Bronchial epithelial cell (primary cell): ENCODE data around the gene NR2C1. TPM values are rescaled to one million over a fixed set of nuclear protein-coding genes. Genes with fewer than 3 reads are reported as not detected.

Experiments
- DNase-seq: peaks from one replicate; pipeline ENCODE4 v3.0.0-alpha.2; 2010; ENCODE audit warnings: low read depth
- FAIRE-seq: peaks from 2 replicates; lab custom pipeline; 2011; peaks lifted over from hg19 to GRCh38; lab: Jason Lieb, UNC
- H3K27me3 ChIP-seq: 2 replicates; pipeline ENCODE4 v1.5.1; 2011; ENCODE audit warnings: low read length; ENCODE audit not compliant: control insufficient read depth, insufficient read depth
- H3K36me3 ChIP-seq: 2 replicates; pipeline ENCODE4 v1.5.1; 2011; ENCODE audit warnings: low read length; ENCODE audit not compliant: control insufficient read depth, insufficient read depth
- H3K4me3 ChIP-seq: 2 replicates; pipeline ENCODE4 v1.5.1; 2011; ENCODE audit warnings: mild to moderate bottlenecking, low read depth, low read length, control low read depth
- total RNA-seq: library from RNA; depleted of rRNA; stranded (reverse); fragments of >200 nt; gene quantifications from 2 replicates; pipeline ENCODE4 v1.2.1, GENCODE V29; 2014
- TF ChIP-seq, protein P1 (sequence below): IDR thresholded peaks from 2 replicates; pipeline ENCODE4 v1.5.1; 2011; ENCODE audit warnings: mild to moderate bottlenecking, moderate library complexity, low read length, control low read depth, inconsistent platforms; ENCODE audit not compliant: insufficient read depth, severe bottlenecking

The NR2C1 gene
- 14.5 and 19.1 TPM in 2 replicates for total RNA-seq

DNA sequence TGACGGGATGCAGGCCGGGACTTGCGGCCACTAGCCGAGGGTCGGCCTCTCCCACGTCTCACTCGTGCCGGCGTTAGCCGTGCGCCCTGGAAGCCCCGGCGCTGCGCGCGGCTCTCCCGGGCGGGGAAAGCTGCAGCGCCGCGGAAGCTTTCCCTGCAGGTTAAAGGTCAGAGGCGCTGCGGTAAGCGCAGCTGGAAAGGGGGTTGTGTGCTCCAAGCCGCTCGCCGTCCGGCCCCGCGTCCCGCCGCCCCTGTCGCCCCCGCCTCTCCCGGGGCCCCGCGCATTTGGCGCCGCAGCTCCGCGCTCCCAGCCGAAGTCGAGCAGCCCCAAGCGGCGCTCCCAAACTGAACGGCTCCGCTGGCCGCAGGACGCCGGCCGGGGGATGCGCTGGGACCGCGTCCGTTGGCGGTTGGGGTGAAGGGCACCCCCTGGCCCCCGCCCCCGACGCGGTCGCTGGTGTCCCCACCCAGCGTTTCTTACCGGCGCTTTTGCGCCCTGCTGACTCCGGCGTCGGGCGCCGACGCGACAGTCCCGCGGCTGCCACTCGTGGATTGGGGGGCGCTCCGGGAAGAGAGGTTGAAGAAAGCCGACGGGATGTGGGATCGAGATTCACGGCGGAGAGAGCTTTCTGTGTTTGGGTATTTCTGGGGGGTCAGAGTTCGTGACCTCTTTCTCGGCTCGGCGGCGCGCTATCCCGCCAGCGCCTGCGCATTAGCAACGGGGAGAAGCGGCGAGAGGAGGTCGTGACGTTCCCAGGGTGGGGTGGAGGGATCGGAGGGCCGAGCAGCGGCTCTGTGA lies at the start of gene NR2C1:
Gene NR2C1 (minus strand): TSS at position 719 of the 798 bp plus-strand sequence. CDS start 6,234 bp downstream, outside the sequence.
- TF ChIP-seq, protein P1, sequence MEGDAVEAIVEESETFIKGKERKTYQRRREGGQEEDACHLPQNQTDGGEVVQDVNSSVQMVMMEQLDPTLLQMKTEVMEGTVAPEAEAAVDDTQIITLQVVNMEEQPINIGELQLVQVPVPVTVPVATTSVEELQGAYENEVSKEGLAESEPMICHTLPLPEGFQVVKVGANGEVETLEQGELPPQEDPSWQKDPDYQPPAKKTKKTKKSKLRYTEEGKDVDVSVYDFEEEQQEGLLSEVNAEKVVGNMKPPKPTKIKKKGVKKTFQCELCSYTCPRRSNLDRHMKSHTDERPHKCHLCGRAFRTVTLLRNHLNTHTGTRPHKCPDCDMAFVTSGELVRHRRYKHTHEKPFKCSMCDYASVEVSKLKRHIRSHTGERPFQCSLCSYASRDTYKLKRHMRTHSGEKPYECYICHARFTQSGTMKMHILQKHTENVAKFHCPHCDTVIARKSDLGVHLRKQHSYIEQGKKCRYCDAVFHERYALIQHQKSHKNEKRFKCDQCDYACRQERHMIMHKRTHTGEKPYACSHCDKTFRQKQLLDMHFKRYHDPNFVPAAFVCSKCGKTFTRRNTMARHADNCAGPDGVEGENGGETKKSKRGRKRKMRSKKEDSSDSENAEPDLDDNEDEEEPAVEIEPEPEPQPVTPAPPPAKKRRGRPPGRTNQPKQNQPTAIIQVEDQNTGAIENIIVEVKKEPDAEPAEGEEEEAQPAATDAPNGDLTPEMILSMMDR = no peak
- FAIRE-seq (no peak), DNase-seq (peak; percentile 83)
- peak within 1 kb of the TSS; percentile 82 for H3K4me3 ChIP-seq
- no peaks in the 10 kb centered on the region for H3K36me3 ChIP-seq
- H3K27me3 ChIP-seq = no peaks in the 10 kb centered on the region

DNA sequence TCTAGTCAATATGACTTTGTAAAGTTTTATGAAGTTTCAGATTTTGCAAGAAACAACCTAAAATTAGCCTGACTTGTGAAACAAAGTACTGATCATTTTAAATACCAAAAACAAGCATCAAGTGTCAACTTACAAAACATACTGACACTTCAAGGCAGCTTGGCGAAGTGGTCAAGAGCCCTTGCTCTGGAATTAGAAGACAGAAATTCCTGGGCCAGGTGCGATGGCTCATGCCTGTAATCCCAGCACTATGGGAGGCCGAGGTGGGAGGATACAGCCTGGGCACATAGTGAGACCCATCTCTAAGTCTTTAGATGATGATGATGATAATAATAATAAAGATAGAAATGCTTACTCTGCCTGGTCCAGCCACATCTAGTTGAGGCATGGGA lies 45.4 kb upstream of the NR2C1 start:
- no peaks in the 10 kb centered on the region for H3K27me3 ChIP-seq
- FAIRE-seq = no peak
- no peaks in the 10 kb centered on the region for H3K36me3 ChIP-seq
- TF ChIP-seq, protein P1 = no peak
- no peak for DNase-seq
- H3K4me3 ChIP-seq = no peak overlapping the region

DNA sequence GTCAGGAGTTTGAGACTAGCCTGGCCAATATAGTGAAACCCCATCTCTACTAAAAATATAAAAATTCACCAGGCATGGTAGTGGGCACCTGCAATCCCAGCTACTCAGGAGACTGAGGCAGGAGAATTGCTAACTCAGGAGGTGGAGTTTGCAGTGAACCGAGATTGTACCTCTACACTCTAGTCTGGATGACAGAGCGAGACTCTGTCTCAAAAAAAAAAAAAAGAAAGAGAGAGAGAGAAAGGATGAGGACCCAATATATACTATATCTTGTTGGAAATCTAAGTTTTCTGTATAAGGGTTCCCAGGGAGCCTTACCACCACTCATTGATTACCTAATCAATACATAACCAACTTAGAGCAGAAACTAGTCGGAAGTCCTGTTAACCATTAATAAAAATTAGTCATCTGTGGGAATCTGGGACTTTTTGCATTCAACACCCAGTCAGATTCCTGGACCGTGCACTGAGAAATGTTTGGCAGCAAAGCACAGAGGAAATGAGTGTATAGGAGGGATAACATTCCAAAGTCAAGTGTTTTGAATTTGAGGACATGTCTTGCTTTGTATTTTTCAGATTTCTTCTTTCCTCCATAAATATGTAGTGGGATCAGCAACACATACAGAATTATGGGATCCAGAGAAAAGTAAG lies 44.8 kb upstream of the NR2C1 start:
- peak; percentile 97 for DNase-seq
- Histone ChIP-seq H3K36me3 (no peaks in the 10 kb centered on the region), H3K4me3 (no peak overlapping the region), H3K27me3 (no peaks in the 10 kb centered on the region)
- no peak for FAIRE-seq
- TF ChIP-seq, protein P1 = no peak

DNA sequence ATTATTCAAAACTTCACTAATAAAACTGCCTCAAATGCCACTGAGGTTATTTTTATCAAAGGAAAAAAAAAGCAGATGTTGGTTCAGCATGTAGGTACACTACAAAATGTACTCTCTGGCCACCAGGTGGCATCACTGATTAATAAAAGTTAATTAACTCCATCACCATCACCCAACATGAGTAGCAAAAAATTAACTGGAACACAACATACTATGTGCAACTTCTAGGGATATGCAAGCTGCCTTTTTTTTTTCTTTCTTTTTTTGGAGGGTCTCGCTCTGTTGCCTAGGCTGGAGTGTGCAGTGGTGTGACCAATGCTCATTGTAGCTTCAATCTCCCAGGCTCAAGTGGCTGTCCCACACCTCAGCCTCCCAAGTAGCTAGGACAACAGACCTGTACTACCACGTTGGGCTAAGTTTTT lies 43.8 kb upstream of the NR2C1 start:
- no peaks in the 10 kb centered on the region for H3K27me3 ChIP-seq
- H3K36me3 ChIP-seq = peaks cover 2% of the 10 kb centered on the region
- TF ChIP-seq, protein P1 = peak; percentile 56
- H3K4me3 ChIP-seq = no peak overlapping the region
- no peak for FAIRE-seq
- DNase-seq = no peak

DNA sequence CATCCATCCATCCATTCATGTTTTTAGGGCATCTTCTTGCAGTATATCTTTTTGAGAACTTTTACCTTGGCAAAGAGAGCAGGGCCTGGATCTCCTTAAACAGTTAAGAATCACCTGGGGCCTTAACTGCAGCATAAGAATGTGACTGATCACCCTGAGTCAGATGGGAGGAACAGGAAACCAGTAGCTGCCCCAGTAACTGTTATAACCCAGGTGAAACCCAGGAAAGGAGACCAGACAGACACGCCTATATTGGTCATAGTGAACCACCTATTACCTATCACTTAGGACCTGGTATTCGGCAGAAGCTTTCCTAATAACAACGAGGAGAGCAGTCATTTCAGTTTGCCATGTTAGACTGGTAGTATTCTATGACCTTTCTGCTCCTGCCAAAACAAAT lies 43.4 kb upstream of the NR2C1 start:
- peak; percentile 89 for FAIRE-seq
- Histone ChIP-seq H3K4me3 (no peak overlapping the region), H3K36me3 (peaks cover 2% of the 10 kb centered on the region), H3K27me3 (no peaks in the 10 kb centered on the region)
- DNase-seq = peak; percentile 99
- TF ChIP-seq, protein P1 = no peak
